ENCODE results near the gene CTAG2.
"Not testable (repeated sequence)": the region's sequence is repeated elsewhere in the genome, so short reads cannot be mapped to it uniquely, and the experiment has no call there.

Gene CTAG2

DNA sequence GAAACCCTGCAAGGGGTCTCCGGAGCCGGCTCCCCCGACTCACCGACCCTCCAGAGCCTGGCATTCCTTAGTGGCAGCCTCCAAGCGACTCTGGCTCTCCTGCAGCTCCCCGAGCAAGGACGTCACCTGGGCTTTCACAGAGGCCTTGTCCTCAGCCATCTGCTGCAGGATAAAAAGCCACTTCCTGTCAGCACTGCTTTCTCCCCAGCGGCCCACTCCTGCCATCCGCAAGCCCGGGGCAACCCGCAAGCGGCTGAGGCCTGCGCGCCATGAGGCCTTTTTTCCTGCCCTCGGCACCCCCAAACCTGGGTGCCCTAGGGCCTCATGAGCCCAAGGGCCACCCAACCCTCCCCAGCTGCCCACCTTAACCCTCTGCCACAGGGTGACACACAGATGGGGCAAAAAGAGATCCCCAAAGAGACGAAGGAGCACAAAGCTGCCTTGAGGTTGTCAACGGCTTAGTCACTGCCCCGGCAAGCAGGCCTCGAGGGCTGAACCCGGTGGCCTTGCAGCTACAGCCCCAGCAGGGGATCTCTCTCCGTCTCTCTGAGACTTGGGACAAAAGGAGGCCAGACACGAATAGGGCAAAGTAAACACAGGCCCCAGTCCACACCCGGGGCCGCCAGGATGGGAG, 7.5 kb downstream of the CTAG2 start:
- not testable (repeated sequence) for DNase-seq (ENCODE audit: low read depth)

DNA sequence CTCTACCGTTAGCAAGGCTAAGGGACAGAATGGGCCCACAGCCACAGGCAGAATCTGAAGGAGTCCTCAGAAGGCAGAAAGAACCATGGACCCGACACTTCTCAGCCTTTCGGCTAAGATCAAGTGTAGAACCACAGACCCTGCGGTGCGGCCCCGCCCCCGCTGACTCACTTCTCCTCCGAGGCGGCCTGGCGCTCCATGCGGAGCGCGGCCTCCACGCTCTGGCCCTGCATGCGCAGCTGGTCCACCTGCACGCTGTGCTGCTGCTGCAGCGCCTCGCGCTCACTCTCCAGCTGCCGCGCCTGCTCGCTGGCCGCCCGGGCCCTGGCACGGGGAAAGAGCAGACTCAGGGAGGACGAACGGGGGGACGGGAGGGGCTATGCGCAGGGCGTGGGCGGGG, 9.7 kb downstream of the CTAG2 start:
- not testable (repeated sequence) for DNase-seq (ENCODE audit: low read depth)

DNA sequence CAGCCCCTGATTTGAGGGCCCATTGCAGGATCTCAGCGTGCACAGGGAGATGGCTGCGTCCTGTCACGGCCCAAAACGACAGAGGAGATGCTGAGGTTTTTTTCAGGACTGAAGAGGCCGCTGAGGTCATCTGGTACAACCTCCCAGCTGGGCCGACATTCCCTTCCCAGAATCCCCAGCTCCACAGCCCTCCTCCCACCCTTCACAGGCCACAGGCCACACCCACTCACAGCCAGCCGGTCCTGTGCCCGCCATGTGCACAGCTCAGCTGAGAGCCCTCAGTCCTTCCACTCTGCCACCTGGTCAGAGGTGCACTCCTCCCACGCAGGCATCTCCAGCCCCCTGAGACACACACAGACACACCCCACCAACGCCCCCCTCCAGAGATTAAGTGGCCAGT, 11.6 kb downstream of the CTAG2 start:
- not testable (repeated sequence) for DNase-seq (ENCODE audit: low read depth)

DNA sequence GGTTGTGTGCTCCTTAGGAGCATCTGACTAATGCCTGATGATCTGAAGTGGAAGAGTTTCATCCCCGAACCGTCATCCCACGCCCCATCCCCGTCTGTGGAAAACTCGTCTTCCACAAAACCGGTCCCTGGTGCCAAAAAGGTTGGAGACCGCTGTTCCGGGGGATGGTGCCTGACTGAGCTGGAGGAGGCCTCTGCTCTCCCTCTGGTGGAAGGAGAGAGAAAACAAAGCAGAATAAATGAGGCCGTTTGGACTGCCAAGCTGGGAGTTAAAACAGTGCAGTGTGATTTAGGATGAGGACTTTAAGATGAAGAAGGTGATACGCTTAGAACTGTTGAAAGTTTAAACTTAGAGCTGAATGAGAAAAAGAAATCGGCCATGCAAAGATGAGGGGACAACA, 19.7 kb downstream of the CTAG2 start:
- DNase-seq (ENCODE audit: low read depth), result not testable (repeated sequence)

DNA sequence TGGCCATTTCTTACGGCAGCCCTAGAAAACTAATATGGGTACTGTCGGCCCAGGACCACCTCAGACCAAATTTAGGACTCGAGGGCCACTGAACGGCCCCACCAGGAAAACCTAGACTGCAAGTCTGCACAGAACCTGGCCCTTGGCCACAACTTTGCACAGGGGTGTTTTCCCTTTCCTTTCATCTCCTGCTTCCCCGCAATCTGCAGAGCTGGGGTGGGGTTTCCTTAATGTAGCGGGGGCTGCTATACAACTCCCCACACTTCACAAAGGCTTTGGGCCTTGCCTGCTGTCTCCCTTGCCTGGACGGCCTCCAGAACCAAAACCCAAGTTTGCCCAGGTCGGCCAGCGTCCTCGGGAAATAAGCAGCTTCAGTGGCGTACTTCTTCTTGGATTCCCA, 22.4 kb downstream of the CTAG2 start:
- not testable (repeated sequence) for DNase-seq (ENCODE audit: low read depth)

DNA sequence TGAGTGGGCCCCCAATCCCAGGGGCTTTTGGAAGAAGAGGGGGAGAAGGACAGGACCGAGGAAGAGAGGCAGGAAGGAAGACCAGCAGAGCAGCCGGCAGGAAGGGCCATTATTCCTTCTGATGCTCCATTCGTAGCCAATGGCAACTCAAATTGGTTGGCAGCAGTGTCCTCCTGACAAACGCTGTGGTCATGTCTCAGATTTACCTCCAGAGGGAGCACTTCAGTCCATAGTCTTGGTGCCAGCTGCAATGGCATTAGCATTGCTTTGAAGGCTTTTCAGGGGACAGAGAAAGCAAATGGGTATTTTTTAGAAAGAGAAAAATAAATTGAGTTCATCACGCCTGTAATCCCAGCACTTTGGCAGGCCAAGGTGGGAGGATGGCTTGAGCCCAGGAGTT, 24.4 kb downstream of the CTAG2 start:
- not testable (repeated sequence) for DNase-seq (ENCODE audit: low read depth)

DNA sequence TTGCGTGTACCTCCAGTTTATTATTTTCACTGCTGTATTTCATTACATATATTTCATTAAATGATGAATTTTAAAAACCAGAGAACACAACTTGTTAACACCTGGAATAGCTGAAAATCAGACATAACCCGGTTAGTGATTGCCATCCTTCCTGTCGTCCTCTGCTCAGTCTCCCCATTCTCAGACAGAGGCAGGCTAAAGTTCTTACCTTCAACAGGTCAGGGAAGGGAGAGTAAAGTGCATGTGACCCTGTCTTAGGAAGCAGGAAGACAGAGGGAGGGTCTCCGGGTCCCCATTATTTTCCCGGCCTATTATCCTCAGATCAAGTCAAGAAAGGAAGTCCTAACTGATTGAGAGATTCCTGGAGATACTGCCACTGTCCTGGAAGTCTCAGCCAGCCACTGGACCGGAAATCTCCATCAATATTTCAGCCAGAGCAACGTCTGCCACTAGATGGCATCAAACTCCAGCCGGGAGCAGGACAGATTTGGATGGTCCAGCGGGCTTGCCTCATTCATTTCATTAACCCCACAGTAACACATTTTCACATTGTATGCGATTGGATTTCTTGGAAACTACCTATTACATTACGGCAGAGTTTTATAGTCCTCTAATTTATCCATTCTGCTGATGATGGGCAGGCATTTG, 32.5 kb downstream of the CTAG2 start:
- not testable (repeated sequence) for DNase-seq (ENCODE audit: low read depth)

DNA sequence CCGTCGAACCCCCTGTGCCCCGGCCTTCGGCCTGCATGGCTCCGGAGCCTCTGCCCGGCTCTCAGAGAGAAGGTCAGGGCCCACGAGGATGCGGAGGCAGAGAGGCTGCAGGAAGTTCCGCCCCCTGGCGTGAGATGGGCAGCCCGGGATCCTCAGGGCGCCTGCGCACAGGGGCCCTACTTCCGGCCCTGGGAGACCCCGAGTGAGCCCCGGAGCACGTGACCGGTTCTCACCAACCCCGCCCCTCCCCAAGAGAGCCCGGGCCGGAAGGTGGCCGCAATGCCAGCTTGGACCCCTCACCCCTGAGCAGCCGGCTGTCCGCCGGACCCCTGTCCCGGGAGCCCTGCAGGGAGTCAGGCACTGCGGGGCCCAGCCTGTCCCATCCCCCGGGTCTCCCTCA, 34.2 kb downstream of the CTAG2 start, which contains the start of gene CTAG1B:
TSS of gene CTAG1B (minus strand) at position 101 of the 400 bp plus-strand sequence. CDS start at position 37, 64 bp downstream.
- DNase-seq (ENCODE audit: low read depth), result not testable (repeated sequence)

DNA sequence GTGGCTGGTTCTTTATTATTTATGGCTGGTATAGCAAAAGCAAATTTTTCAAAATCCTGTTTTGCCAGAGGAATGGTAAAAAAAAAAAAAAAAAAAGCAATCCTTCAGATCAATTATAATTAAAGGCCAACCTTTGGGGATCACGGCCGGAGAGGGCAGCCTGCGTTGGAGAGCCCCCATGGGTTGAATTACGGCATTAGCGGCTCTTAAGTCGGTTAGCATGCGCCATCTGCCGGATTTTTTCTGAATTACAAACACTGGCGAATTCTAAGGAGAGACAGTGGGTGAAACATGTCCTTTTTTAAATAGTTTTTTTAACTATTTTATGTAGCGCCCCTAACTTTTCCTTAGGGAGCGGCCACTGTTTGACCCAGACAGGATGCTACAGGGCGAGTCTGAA, 39.8 kb downstream of the CTAG2 start:
- not testable (repeated sequence) for DNase-seq (ENCODE audit: low read depth)

DNA sequence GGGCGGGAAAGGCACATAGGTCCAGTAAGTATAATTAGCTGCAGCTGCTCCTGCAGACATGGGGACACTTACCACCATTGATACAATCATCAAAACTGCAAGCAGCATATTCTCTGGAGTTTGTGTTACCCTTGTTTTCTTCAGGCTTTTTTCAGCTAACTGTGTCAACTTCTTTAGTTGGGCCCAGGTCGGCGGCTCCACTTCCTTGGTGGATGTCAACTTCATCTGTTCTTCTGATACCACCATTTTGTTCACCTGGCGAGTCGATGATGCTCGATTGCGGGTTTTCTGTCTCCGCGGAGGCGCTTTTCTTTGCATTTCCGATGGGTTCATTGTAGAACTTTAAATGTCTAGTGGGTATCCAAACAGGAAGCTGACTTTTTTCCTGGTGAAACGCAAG, 42.2 kb downstream of the CTAG2 start:
- DNase-seq (ENCODE audit: low read depth), result not testable (repeated sequence)

DNA sequence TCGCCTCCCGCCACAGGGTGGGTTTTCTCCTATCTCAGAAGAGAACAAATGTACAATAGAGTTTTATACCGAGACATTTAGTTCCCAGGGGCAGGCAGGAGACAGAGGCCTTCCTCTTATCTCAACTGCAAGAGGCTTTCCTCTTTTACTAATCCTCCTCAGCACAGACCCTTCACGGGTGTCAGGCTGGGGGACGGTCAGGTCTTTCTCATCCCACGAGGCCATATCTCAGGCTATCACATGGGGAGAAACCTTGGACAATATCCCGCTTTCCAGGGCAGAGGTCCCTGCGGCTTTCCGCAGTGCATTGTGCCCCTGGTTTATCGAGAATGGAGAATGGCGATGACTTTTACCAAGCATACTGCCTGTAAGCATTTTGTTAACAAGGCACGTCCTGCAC, 44.6 kb downstream of the CTAG2 start:
- not testable (repeated sequence) for DNase-seq (ENCODE audit: low read depth)

DNA sequence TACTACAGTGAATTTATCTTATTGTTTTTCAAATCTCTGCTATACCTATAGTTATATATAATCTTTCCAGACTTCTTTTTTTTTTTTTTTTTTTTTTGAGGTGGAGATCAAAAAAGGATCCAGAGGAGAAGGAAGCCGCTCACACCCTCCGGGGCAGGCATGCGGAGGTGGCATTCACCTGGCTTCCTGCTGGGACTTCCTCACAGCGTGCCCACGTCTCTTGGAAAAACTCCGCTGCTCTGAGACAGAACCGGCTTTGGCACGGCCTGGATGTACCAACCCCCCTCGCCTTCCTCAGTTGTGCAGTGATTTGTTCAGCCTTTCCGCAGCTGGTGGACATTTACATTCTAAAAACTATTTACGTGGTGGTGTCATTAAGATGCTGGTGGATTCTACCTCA, 45.4 kb downstream of the CTAG2 start:
- not testable (repeated sequence) for DNase-seq (ENCODE audit: low read depth)

DNA sequence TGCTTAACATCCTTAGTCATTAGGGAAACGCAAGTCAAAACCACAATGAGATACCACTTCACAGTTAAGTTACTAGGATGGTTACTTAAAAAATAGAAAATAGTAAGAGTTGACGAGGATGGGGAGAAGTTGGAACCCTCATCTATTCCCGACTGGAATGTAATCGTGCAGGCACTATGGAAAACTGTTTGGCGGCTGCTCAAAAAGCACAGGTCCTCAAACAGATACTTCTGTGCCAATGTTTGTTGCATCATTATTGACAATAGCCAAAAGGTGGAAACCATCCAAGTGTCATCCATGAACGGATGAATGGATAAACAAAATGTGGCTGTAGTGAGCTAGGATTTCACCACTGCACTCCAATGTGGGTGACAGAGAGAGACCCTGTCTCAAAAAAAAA, 46.0 kb downstream of the CTAG2 start:
- no peak for DNase-seq (ENCODE audit: low read depth)

DNA sequence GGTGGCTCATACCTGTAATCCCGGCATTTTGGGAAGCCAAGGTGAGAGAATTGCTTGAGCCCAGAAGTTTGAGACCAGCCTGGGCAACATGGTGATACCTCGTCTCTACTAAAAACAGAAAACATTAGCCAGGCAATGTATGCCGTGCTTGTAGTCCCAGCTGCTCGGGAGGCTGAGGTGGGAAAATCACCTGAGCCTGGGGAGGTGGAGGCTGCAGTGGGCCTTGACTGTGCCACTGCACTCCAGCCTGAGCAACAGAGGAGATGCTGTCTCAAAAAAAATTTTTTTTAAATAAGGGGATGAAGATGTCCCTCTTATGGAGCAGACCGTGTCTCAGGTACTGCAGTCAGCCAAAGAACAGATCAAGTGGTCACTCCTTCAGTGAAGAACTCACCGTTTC, 47.8 kb downstream of the CTAG2 start:
- DNase-seq (ENCODE audit: low read depth), result no peak

DNA sequence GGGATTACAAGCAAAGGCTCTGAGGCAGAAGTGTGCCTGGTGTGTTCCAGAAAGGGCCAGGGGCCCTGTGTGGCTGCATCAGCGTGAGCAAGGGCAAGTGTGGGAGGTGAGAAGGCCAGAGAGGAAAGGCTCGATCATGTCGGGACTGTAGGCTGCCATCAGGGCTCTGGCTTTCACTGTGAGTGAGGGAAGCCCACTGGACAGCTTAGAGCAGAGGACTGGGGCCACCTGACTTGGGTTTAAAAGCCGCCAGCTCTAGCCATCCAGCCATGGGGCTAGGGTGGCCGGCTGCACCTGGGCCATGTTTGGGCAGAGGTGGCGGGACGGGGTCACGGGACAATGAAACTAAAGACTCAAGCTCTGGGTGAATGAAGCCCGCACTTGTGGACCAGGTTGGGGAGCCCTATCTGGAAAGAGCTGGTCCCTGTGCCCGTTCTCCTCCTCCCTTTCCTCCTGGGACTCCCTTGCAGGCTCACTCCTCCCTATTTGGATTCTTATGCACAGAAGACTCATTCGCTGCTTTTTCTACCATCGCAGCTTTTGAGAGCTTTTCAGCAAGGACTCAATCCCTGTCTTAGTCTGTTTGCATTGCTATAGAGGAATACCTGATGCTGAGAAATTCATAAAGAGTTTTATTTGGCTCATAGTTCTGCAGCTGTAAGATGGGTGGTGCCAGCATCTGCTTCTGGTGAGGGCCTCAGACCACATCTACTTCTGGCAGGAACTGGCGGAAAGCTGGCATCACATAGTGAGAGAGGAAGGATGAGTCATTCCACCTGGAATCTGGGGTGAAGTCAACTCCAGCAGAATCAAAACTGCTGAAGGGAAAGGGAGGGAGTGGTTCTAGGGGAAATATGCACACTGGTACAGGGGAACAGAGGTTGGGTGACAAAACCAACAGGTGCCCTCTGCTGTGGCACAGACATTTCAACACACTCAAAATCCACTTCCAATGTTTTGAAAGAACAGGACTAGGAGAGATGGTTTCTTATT, 49.6 kb downstream of the CTAG2 start:
- no peak for DNase-seq (ENCODE audit: low read depth)

DNA sequence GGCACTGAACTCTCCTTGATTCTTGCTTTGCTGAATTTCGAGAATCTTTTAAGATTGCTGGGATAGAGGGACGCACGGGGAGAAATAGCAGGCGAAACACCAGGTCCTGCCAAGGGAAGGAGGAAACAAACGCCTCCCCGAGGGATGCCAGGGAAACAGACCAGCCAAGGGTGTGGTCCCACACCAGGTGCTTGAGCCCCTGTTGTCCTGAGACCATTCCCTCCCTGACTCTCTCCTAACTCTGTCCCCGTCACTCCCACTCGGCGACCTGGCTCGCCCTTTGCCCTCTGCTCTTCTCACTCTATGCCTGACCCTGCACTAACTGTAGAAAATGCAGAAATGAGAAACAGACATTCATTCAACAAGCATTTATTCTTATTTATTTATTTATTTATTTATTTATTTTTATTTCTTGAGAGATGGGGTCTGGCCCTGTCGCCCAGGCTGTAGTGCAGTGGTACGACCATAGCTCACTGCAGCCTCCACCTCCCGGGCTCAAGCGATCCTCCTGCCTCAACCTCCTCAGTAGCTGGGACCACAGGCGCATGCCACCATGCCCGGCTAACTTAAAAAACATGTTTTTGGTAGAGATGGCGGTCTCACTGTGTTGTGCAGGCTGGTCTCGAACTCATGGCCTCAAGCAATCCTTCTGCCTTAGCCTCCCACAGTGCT, 50.5 kb downstream of the CTAG2 start:
- DNase-seq (ENCODE audit: low read depth), result no peak

DNA sequence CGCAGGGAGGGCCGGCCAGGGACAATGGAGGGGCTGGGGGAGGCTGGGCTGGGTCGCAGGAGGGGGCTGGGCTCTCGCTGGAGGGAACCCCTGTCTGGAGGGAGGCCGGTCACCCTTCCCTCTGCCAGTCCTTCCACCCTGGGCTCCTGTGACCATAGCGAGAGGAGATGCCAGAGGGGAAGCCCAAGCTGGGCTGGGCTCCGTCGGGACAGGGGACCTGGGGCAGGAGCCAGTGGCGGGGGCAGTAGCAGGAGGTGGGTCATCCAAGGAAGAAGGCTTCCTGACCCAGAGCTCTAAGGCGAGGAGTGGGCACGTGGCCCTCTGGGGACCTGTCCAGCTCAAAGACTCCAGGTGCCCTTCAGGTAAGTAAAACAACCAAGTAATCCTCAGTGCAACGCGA, 51.2 kb downstream of the CTAG2 start:
- no peak for DNase-seq (ENCODE audit: low read depth)
